ENCODE results near the gene ERFE. TPM values are rescaled to one million over a fixed set of nuclear protein-coding genes. Genes with fewer than 3 reads are reported as not detected.

ERFE gene
- total and polyA plus RNA-seq, 2 donors (not counting 1 experiment from before 2014, with no cell fraction given), result 0.17 TPM; not detected in 1

GRCh38 chr2:238119756-238120462 lies 38.9 kb upstream of the ERFE start:
- Mint-ChIP-seq H3K4me1 (peaks cover 4% of the 10 kb centered on the region), H3K9me3 (ENCODE audit: insufficient read depth) (no peaks in the 10 kb centered on the region), H3K27ac (no peak overlapping the region), H3K27me3 (peaks cover 6% of the 10 kb centered on the region), H3K4me3 (no peak overlapping the region)
- Histone ChIP-seq H3K36me3 (replicated peaks in 1 of 2; ENCODE audit: control extremely low read depth in 1 of 2, control insufficient read depth in 1 of 2, extremely low read depth in 1 of 2, insufficient read depth in 2 of 2, low read length in 1 of 2) (no peaks in the 10 kb centered on the region), H4K20me1 (ENCODE audit: control insufficient read depth, insufficient read depth, low read length, poor library complexity, severe bottlenecking) (no peaks in the 10 kb centered on the region), H2AFZ (ENCODE audit: insufficient read depth, low read depth, low read length, poor library complexity, severe bottlenecking) (no peak overlapping the region), H3K4me3 (ENCODE audit: control extremely low read depth in 1 of 5, extremely low read depth in 1 of 5, insufficient read depth in 1 of 5, low read depth in 2 of 5, low read length in 4 of 5) (no peak overlapping the region), H3K9me3 (ENCODE audit: control extremely low read depth in 1 of 3, control insufficient read depth in 2 of 3, insufficient read depth in 1 of 3, low read length in 2 of 3) (peaks cover 0 to 9% (median 0%) of the 10 kb centered on the region in 3 donors), H3K27me3 (replicated peaks in 1 of 4; ENCODE audit: control extremely low read depth in 1 of 4, control insufficient read depth in 3 of 4, insufficient read depth in 4 of 4, low read length in 3 of 4) (peaks cover 0 to 8% (median 0%) of the 10 kb centered on the region in 4 experiments), H3K4me1 (ENCODE audit: control insufficient read depth in 2 of 2, insufficient read depth in 2 of 2, low read length in 2 of 2) (peaks cover 4 to 8% of the 10 kb centered on the region in 2 donors), H3K79me2 (ENCODE audit: control insufficient read depth, insufficient read depth, low read length) (no peaks in the 10 kb centered on the region), H3K4me2 (replicated peaks; ENCODE audit: low read depth, low read length, poor library complexity, severe bottlenecking) (no peak overlapping the region), H3K27ac (ENCODE audit: low read length in 2 of 2) (no peak overlapping the region), H3K9ac (ENCODE audit: low read length) (no peak overlapping the region)
- CTCF ChIA-PET, result no interaction called here
- intact Hi-C loops (cut with micrococcal nuclease), result no loop called here
- POLR2A ChIA-PET, result no interaction called here
- peak; percentile 14 for ATAC-seq (ENCODE audit: low read depth)
- TF ChIP-seq, protein P1, sequence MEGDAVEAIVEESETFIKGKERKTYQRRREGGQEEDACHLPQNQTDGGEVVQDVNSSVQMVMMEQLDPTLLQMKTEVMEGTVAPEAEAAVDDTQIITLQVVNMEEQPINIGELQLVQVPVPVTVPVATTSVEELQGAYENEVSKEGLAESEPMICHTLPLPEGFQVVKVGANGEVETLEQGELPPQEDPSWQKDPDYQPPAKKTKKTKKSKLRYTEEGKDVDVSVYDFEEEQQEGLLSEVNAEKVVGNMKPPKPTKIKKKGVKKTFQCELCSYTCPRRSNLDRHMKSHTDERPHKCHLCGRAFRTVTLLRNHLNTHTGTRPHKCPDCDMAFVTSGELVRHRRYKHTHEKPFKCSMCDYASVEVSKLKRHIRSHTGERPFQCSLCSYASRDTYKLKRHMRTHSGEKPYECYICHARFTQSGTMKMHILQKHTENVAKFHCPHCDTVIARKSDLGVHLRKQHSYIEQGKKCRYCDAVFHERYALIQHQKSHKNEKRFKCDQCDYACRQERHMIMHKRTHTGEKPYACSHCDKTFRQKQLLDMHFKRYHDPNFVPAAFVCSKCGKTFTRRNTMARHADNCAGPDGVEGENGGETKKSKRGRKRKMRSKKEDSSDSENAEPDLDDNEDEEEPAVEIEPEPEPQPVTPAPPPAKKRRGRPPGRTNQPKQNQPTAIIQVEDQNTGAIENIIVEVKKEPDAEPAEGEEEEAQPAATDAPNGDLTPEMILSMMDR (IDR thresholded peaks at IDR 0.05), result no peak
- no peak for TF ChIP-seq EZH2 (IDR thresholded peaks at IDR 0.05; ENCODE audit: borderline replicate concordance, insufficient read depth, low read depth, low read length, poor library complexity, severe bottlenecking)
- DNase-seq, result no peak
- 34% methylated on average over 14 of the region's 15 CpGs for WGBS (ENCODE audit: insufficient coverage)

- Histone ChIP-seq H3K36me3 (replicated peaks in 1 of 2; ENCODE audit: control extremely low read depth in 1 of 2, control insufficient read depth in 1 of 2, extremely low read depth in 1 of 2, insufficient read depth in 2 of 2, low read length in 1 of 2) (no peaks in the 10 kb centered on the region), H3K27me3 (replicated peaks in 1 of 4; ENCODE audit: control extremely low read depth in 1 of 4, control insufficient read depth in 3 of 4, insufficient read depth in 4 of 4, low read length in 3 of 4) (peaks cover 0 to 8% (median 0%) of the 10 kb centered on the region in 4 experiments), H2AFZ (ENCODE audit: insufficient read depth, low read depth, low read length, poor library complexity, severe bottlenecking) (no peak overlapping the region), H4K20me1 (ENCODE audit: control insufficient read depth, insufficient read depth, low read length, poor library complexity, severe bottlenecking) (no peaks in the 10 kb centered on the region), H3K79me2 (ENCODE audit: control insufficient read depth, insufficient read depth, low read length) (no peaks in the 10 kb centered on the region), H3K27ac (ENCODE audit: low read length in 2 of 2) (no peak overlapping the region), H3K9me3 (ENCODE audit: control extremely low read depth in 1 of 3, control insufficient read depth in 2 of 3, insufficient read depth in 1 of 3, low read length in 2 of 3) (peaks cover 0 to 10% (median 0%) of the 10 kb centered on the region in 3 donors), H3K9ac (ENCODE audit: low read length) (no peak overlapping the region), H3K4me2 (replicated peaks; ENCODE audit: low read depth, low read length, poor library complexity, severe bottlenecking) (no peak overlapping the region), H3K4me1 (ENCODE audit: control insufficient read depth in 2 of 2, insufficient read depth in 2 of 2, low read length in 2 of 2) (peaks cover 4 to 8% of the 10 kb centered on the region in 2 donors), H3K4me3 (ENCODE audit: control extremely low read depth in 1 of 5, extremely low read depth in 1 of 5, insufficient read depth in 1 of 5, low read depth in 2 of 5, low read length in 4 of 5) (no peak overlapping the region)
- Mint-ChIP-seq H3K27me3 (peaks cover 6% of the 10 kb centered on the region), H3K4me1 (peaks cover 4% of the 10 kb centered on the region), H3K27ac (no peak overlapping the region), H3K9me3 (ENCODE audit: insufficient read depth) (no peaks in the 10 kb centered on the region), H3K4me3 (no peak overlapping the region)
- intact Hi-C loops (cut with micrococcal nuclease), result no loop called here
- TF ChIP-seq, protein P1 (IDR thresholded peaks at IDR 0.05), result no peak
- no peak for TF ChIP-seq EZH2 (IDR thresholded peaks at IDR 0.05; ENCODE audit: borderline replicate concordance, insufficient read depth, low read depth, low read length, poor library complexity, severe bottlenecking)
- 78% methylated on average over 26 of the region's 30 CpGs for WGBS (ENCODE audit: insufficient coverage)
- ATAC-seq (ENCODE audit: low read depth) (no peak), DNase-seq (no peak)
- POLR2A ChIA-PET, result no interaction called here
- CTCF ChIA-PET, result no interaction called here
These were observed 38.1 kb upstream of the ERFE start for GRCh38 chr2:238120463-238121298.

All from B cell (primary cell).